Kidney epithelial cell (primary cell): ENCODE data around the gene CTSO. TPM values are rescaled to one million over a fixed set of nuclear protein-coding genes. Genes with fewer than 3 reads are reported as not detected.
"Not testable (repeated sequence)": the region's sequence is repeated elsewhere in the genome, so short reads cannot be mapped to it uniquely, and the experiment has no call there.

Source experiments
- DNase-seq: peaks from one replicate; pipeline ENCODE4 v3.0.0-alpha.2; 2010; ENCODE audit warnings: low read depth
- H3K27me3 ChIP-seq: 2 replicates; pipeline ENCODE4 v1.6.0; 2011; ENCODE audit warnings: low read length; ENCODE audit not compliant: control insufficient read depth, insufficient read depth
- H3K36me3 ChIP-seq: 2 replicates; pipeline ENCODE4 v1.5.1; 2011; ENCODE audit warnings: low read length; ENCODE audit not compliant: control insufficient read depth, insufficient read depth
- H3K4me3 ChIP-seq: 2 replicates; pipeline ENCODE4 v1.5.1; 2011; ENCODE audit warnings: low read depth, mild to moderate bottlenecking, control low read depth, low read length
- CTCF ChIP-seq: IDR thresholded peaks from 2 replicates; pipeline ENCODE4 v1.5.1; 2011; ENCODE audit warnings: mild to moderate bottlenecking, moderate library complexity, low read length, control low read depth, inconsistent platforms; ENCODE audit not compliant: insufficient read depth, poor library complexity, severe bottlenecking
- total RNA-seq: library from RNA; depleted of rRNA; stranded (reverse); fragments of >200 nt; gene quantifications from 2 replicates; pipeline ENCODE4 v1.2.3, GENCODE V29; 2015

The CTSO gene
- total RNA-seq, 1 donor from 2014 or later, result 11.9 TPM

- Histone ChIP-seq H3K27me3 (no peaks in the 10 kb centered on the region), H3K4me3 (no peak overlapping the region), H3K36me3 (no peaks in the 10 kb centered on the region)
- no peak for TF ChIP-seq CTCF
- DNase-seq, result no peak
These were observed 9.9 kb downstream of the CTSO start for GRCh38 chr4:155943605-155944291.

GRCh38 chr4:155941820-155942219 lies 11.8 kb downstream of the CTSO start:
- no peak for TF ChIP-seq CTCF
- H3K4me3 ChIP-seq, result no peak overlapping the region
- no peaks in the 10 kb centered on the region for H3K27me3 ChIP-seq
- DNase-seq, result no peak
- H3K36me3 ChIP-seq, result no peaks in the 10 kb centered on the region

GRCh38 chr4:155941085-155941790 lies 12.4 kb downstream of the CTSO start:
- Histone ChIP-seq H3K27me3 (no peaks in the 10 kb centered on the region), H3K36me3 (no peaks in the 10 kb centered on the region), H3K4me3 (no peak overlapping the region)
- no peak for DNase-seq
- TF ChIP-seq CTCF, result no peak

GRCh38 chr4:155935389-155935986 lies 18.2 kb downstream of the CTSO start:
- Histone ChIP-seq H3K4me3 (no peak overlapping the region), H3K27me3 (no peaks in the 10 kb centered on the region), H3K36me3 (no peaks in the 10 kb centered on the region)
- no peak for TF ChIP-seq CTCF
- DNase-seq, result no peak

GRCh38 chr4:155934634-155935033 lies 19.0 kb downstream of the CTSO start:
- not testable (repeated sequence) for H3K36me3 ChIP-seq, H3K4me3 ChIP-seq, H3K27me3 ChIP-seq, DNase-seq

- Histone ChIP-seq H3K27me3 (no peaks in the 10 kb centered on the region), H3K4me3 (no peak overlapping the region), H3K36me3 (no peaks in the 10 kb centered on the region)
- DNase-seq, result no peak
- TF ChIP-seq CTCF, result no peak
These were observed 22.0 kb downstream of the CTSO start for GRCh38 chr4:155931634-155932033.
